ENCODE data around the gene TMEM258.

DNA sequence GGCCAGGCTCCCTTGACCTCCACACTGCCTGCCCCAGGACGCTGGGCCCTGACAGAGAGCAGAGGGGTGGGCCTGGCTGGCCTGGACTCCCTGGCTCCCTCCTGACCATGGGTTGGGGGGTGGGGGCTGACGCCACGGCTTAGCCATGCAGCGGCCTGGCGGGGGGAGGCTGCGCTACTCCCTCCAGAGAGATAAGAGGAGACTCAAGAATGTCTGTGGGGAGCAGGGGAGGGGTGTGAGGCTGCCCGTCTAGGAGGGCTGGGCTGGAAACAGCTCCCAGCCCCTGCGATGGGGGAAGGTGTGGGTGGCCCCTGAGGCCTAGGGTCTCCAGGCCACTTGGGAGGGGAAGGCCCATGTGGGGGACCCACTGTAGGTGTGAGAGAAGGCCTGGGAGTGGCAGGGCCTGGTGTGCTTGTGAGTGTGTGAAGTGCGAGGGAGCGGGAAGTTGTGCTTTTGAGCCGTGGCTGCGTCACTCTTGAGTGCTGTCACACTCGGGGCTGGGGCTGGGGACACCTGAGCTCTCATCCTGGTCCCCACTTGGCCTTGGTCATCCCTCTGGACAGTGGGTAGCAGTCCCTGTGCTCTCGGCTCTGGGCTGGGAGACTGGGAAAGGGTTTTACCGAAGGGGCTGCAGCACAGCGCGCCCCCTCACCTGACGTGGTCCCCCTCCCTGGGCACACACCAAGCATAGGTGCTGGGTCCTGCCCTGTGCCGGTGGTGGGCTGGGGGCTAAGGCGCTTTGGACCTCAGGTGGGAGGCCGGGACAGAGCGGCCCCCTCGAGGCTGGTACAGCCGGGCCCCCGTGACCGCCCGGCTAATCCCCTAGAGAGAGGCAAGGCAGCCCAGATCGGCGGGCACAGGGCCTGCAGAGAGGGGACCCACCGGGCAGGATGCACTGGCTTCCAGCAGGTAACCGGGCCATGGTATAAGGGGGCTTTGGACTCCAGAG, 37.6 kb downstream of the TMEM258 start:
- no peak for TF ChIP-seq GATA2 (IDR thresholded peaks at IDR 0.05; ENCODE audit: low read depth, low read length)
- TF ChIP-seq GATA3 (IDR thresholded peaks at IDR 0.05; ENCODE audit: low read depth, low read length), result no peak
